Activated naive CD4-positive, alpha-beta T cell treated with anti-CD3 and anti-CD28 coated beads for 36 hours (primary cell): ENCODE data around the gene JCHAIN. TPM values are rescaled to one million over a fixed set of nuclear protein-coding genes. Genes with fewer than 3 reads are reported as not detected.
A peak's percentile ranks its signal among the peaks of the same experiment; 100 is the strongest.

ENCODE experiments used
- CTCF ChIA-PET: fragments of 350-600 bp; sonication (Branson Sonifier 250); formaldehyde crosslinking; loops from one replicate; lab custom pipeline; 2021; ENCODE audit warnings: antibody characterized with exemption; lab: Charles Lee
- DNase-seq: peaks from one replicate; pipeline ENCODE4 v3.0.0-alpha.2; 2020
- H3K27ac Mint-ChIP-seq: one replicate; pipeline ENCODE4 v1.8.0; 2021; ENCODE audit warnings: mild to moderate bottlenecking, mixed read lengths
- H3K27me3 Mint-ChIP-seq: one replicate; pipeline ENCODE4 v1.8.0; 2021; ENCODE audit warnings: low read depth, mixed read lengths
- H3K36me3 Mint-ChIP-seq: one replicate; pipeline ENCODE4 v1.8.0; 2021; ENCODE audit warnings: low read depth, mixed read lengths
- H3K4me1 Mint-ChIP-seq: one replicate; pipeline ENCODE4 v1.8.0; 2021; ENCODE audit warnings: low read depth, mixed read lengths
- H3K4me3 Mint-ChIP-seq: one replicate; pipeline ENCODE4 v1.8.0; 2021; ENCODE audit warnings: mild to moderate bottlenecking, moderate library complexity, mixed read lengths
- H3K9me3 Mint-ChIP-seq: one replicate; pipeline ENCODE4 v1.8.0; 2021; ENCODE audit warnings: mixed read lengths
- intact Hi-C: fragments of 100-400 bp; cut with micrococcal nuclease; formaldehyde crosslinking; loops from one replicate; pipeline ENCODE4 v1.15.1; 2023
- total RNA-seq, 2 experiments: library from RNA; stranded (reverse); gene quantifications; one replicate each; pipeline ENCODE4 v1.2.3, GENCODE V29; 2021

JCHAIN gene
- not detected for total RNA-seq

DNA sequence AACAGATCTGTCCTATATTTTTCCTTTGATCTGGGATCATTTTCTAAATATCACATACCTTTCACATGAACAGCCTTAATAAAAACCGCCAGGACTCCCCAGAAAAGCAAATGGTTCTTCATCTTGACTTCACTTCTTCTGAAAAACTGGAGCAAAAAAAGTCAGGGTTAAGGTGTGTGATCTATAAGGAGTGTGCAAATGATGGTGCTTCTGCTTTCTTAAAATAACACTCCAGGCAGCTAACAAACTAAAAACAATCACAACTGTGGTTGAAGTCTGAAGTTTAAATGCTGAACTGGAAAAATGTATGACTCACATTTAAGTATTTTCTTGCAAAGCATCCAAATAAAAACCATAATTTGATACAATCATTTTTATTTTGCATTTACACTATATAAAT, at the start of gene JCHAIN:
Gene JCHAIN, minus strand, starts transcription at position 140 of the 400 bp plus-strand sequence. Its CDS starts 18 bp downstream, at position 122.
- CTCF ChIA-PET = interaction anchor here (0.7 to 1.4 kb wide), 2 partner anchors 329 to 344 kb away, joined by 3 to 7 read pairs; no protein-coding TSS in a partner anchor

DNA sequence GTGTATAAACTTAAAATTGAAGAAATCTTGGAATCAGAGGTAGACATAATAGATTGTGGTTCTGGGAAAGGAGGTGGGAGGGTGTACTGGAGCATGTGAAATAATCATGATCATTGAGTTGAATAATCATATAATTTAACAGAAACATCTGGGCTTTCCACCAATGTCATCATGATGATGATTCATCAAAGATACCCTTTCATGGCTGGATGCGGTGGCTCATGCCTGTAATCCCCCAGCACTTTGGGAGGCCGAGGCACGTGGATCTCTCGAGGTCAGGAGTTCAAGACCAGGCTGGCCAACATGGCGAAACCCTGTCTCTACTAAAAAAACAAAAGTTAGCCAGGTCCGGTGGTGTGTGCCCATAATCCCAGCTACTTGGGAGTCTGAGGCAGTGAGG, 48.8 kb upstream of the JCHAIN start:
- intact Hi-C loops = no loop called here
- Mint-ChIP-seq H3K4me1 (peaks cover 49% of the 10 kb centered on the region), H3K27me3 (no peaks in the 10 kb centered on the region), H3K4me3 (no peak overlapping the region), H3K36me3 (no peaks in the 10 kb centered on the region), H3K27ac (peak overlapping the region; percentile 48), H3K9me3 (no peaks in the 10 kb centered on the region)
- peak; percentile 37 for DNase-seq
- CTCF ChIA-PET = interaction anchor here (0.7 kb wide), 1 partner anchor 11 kb away, joined by 3 read pairs; no protein-coding TSS in a partner anchor

More for the DNA sequence above, at the start of gene JCHAIN:
- intact Hi-C loops = no loop called here
- Mint-ChIP-seq H3K27ac (no peak within 1 kb of the TSS), H3K36me3 (no peaks in the 10 kb centered on the region), H3K27me3 (no peaks in the 10 kb centered on the region), H3K9me3 (no peaks in the 10 kb centered on the region), H3K4me1 (peaks cover 6% of the 10 kb centered on the region), H3K4me3 (no peak within 1 kb of the TSS)
- DNase-seq = no peak

DNA sequence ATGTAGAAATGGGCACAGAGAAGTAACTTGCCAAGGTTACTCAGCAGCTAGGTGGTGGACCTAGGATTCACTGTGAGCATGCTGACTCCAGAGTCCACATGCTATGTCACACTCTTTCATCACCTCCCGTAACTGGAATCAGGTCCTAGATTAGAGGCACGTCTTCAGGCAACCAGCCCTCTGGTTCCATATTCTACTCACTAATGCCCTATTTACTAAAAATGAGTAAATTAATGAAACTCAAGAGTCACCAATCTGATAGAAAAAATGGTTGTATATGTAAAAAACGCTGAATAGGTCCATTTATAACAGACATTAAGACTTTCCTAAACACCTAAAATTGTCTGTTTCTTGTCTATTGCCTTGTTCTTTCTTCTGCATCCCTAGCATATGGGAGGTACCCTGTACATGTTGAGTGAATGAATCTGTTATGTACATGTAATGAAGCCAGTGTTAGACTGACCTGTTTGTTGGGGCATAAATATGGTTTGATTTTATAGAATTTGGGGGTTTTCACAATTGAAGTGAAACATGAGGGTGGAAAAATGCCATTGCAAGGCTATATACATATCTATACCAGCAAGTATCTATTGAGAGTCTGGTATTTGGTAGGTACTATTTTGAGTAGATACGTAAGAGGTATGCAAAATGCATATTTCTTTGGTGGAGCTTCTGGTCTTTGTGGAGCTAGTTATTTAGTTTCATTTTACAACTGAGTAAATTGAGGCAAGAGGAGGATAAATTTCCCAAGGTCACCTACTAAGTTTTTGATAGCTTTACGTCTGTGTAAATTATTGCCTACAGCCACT, 48.0 kb upstream of the JCHAIN start:
- no peak overlapping the region for H3K27ac Mint-ChIP-seq

DNA sequence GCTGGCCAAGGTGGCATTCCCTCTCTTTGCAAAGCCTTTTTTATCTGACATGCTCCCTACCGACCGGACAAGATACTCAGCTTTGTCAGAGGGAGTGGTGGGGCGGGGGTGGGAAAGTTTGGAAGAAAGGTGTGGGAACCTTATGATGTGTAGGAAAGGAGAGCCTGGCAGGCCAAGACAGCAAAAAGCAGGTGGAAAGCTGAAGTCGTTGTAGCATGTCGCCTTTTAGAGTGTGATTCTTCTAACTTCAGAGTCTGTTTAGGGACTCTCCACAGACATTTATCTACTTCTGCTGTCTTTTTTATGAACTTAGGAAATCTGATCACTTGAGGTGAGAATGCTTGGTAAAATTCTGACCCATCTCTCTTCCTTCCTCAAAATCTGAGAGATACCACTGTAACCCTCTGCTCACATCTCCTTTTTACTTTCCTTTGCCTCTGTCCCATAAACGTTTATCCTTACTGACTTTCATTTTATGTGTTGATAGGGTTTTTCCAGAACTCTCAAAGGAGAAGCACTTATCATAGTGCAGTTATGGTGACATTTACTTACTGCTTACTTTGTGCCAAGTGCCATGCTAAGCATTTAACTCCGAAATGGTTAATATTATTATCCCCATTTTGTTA, 47.3 kb upstream of the JCHAIN start:
- peaks cover 62% of the 10 kb centered on the region for H3K4me1 Mint-ChIP-seq
- intact Hi-C loops = loop anchor here (1.0 kb wide), 2 partner anchors 8 to 21 kb away; no protein-coding TSS in a partner anchor
- DNase-seq = no peak
- CTCF ChIA-PET = interaction anchor here (1.5 kb wide), 1 partner anchor 21 kb away, joined by 12 read pairs; no protein-coding TSS in a partner anchor
- H3K36me3 Mint-ChIP-seq = no peaks in the 10 kb centered on the region
- no peaks in the 10 kb centered on the region for H3K9me3 Mint-ChIP-seq
- H3K27ac Mint-ChIP-seq = peak overlapping the region; percentile 15
- peak overlapping the region; percentile 37 for H3K4me3 Mint-ChIP-seq
- H3K27me3 Mint-ChIP-seq = no peaks in the 10 kb centered on the region

More for the DNA sequence above, 48.0 kb upstream of the JCHAIN start:
- no peaks in the 10 kb centered on the region for H3K36me3 Mint-ChIP-seq
- CTCF ChIA-PET = no interaction called here
- no peak for DNase-seq
- H3K27me3 Mint-ChIP-seq = no peaks in the 10 kb centered on the region
- no peaks in the 10 kb centered on the region for H3K9me3 Mint-ChIP-seq
- H3K4me1 Mint-ChIP-seq = peaks cover 56% of the 10 kb centered on the region
- H3K4me3 Mint-ChIP-seq = no peak overlapping the region
- intact Hi-C loops = no loop called here

DNA sequence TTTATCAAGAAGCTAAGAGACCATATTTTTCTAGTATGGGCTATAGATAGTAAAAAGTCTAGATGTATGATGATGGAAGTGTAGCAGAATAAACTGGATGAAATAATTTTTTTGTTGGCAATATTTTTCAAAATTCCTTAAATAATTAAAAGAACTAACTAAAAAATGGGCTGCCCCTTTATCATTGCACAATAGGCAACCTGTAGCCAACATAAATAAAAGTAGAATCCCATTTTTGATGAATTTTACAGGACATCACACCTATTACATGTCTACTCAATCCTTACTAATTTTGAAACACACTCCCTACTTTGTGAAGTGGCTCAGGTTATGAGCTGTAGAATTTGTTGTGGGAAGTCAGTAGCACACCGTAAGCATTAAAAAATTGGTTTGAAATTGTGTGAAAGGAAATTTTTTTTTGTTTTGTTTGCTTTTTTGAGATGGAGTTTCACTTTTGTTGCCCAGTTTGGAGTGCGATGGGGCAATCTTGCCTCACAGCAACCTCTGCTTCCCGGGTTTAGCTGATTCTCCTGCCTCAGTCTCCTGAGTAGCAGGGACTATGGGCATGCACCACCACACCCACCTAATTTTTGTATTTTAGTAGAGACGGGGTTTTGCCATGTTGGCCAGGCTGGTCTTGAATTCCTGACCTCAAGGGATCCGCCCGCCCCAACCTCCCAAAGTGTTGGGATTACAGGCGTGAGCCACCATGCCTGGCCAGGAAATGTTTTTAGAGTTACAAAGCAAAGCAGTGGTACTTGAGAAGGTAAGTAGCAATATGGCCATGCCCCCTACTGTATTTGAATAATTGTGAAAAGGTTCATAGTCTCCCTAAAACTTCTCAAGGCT, 46.5 kb upstream of the JCHAIN start:
- no peak for DNase-seq
- Mint-ChIP-seq H3K27ac (no peak overlapping the region), H3K4me1 (peaks cover 62% of the 10 kb centered on the region), H3K9me3 (no peaks in the 10 kb centered on the region), H3K36me3 (no peaks in the 10 kb centered on the region), H3K4me3 (no peak overlapping the region), H3K27me3 (no peaks in the 10 kb centered on the region)
- intact Hi-C loops = loop anchor here (1.0 kb wide), 2 partner anchors 8 to 21 kb away; no protein-coding TSS in a partner anchor
- CTCF ChIA-PET = interaction anchor here (0.8 to 1.5 kb wide), 2 partner anchors 22 to 24 kb away, joined by 3 to 12 read pairs; partner anchors contain the start of gene UTP3

DNA sequence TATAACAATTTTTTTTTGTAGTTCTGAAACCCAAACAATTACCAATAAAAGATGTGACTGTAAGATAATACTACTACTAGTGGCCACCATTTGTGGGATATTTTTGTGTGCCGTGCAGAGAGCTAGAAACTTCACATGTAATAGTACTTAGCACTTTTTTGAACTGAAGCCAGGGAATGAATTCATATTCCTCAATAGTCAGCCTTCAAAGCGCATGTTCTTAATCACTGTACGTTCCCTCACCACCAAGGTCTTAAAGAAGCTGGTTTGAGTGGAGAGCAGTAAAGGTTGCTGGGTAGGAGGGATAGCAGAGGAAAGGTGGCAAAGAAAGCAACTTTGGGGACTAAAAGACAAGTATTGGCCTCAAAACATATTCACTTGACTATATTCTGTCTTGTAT, 45.8 kb upstream of the JCHAIN start:
- Mint-ChIP-seq H3K4me3 (no peak overlapping the region), H3K27ac (no peak overlapping the region), H3K4me1 (peaks cover 58% of the 10 kb centered on the region), H3K9me3 (no peaks in the 10 kb centered on the region), H3K36me3 (no peaks in the 10 kb centered on the region), H3K27me3 (no peaks in the 10 kb centered on the region)
- no peak for DNase-seq
- CTCF ChIA-PET = interaction anchor here (0.8 to 1.5 kb wide), 2 partner anchors 23 kb away, joined by 3 to 12 read pairs; partner anchors contain the start of gene UTP3
- intact Hi-C loops = no loop called here

DNA sequence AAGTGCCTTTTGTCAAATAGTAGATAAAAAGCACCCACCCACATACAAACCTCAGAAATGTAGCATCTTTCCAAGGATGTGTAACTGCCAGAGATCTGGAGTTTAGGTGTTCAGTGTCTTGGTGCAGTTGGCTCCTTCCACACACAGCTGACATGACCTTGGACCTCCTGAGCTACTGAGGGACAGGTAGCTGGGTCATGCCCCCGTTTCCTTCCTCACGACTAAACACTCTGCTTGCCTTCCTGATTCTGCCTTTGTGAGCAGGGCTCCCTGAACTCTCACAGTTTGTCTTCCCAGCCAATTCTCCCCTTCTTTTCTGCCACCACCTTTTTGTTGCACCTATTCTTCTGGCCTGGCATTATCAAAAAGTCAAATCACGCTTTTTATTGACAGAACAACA, 45.3 kb upstream of the JCHAIN start:
- intact Hi-C loops = no loop called here
- Mint-ChIP-seq H3K27ac (no peak overlapping the region), H3K4me3 (no peak overlapping the region), H3K36me3 (no peaks in the 10 kb centered on the region), H3K9me3 (no peaks in the 10 kb centered on the region), H3K27me3 (no peaks in the 10 kb centered on the region), H3K4me1 (peaks cover 60% of the 10 kb centered on the region)
- CTCF ChIA-PET = no interaction called here
- DNase-seq = no peak

DNA sequence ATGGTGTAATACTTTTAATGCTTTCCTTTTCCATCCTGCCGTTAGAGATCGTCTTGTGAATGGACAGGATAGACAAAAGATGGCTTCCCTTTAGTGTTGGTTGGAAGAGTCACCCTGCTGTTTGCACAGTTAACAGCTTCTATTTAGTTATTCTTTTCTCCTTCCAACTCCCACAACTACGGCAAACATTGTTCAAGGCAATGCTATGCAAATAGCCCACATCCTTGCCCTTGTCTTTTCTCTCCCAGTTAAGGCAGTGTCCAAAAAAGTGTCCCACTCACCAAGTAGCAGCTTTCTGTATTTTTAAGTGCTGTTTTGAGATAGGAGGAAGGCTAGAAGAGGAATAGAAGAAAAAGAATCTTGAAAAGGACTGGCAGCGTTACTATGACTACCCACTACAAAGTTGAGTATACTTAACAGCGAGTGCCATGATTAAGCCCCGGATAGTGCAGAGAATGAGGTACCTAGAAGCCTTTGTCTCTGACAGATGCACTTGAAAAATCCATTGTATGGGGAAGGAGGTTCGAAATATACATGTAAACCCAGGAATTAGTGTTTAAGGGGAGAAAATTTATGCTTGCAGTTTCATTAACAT, 43.4 kb upstream of the JCHAIN start:
- no peaks in the 10 kb centered on the region for H3K9me3 Mint-ChIP-seq
- no peak for DNase-seq
- H3K36me3 Mint-ChIP-seq = no peaks in the 10 kb centered on the region
- no peaks in the 10 kb centered on the region for H3K27me3 Mint-ChIP-seq
- H3K27ac Mint-ChIP-seq = no peak overlapping the region
- CTCF ChIA-PET = no interaction called here
- H3K4me1 Mint-ChIP-seq = peaks cover 59% of the 10 kb centered on the region
- H3K4me3 Mint-ChIP-seq = no peak overlapping the region
- intact Hi-C loops = no loop called here

DNA sequence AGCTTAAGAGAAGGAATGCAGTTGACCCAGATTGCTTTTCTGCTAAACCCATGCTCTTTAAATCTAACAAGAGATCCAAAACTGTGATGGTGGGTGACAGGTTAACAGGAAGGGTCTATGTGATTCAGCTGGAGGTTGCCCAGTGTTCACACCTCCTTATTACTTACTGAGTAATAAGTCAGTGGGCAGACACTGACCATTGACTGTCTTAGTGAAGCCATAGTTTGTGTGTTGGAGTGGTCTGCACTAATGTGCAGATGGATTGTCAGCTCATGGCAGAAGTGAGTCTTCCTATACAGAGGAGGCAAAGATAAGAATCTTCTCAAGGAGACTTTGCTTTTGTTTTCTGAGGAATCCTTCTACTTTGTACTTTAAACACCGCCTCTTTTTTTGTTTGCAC, 40.2 kb upstream of the JCHAIN start:
- Mint-ChIP-seq H3K27ac (peak overlapping the region; percentile 90), H3K9me3 (no peaks in the 10 kb centered on the region), H3K36me3 (peaks cover 1% of the 10 kb centered on the region), H3K4me1 (peaks cover 36% of the 10 kb centered on the region), H3K27me3 (no peaks in the 10 kb centered on the region), H3K4me3 (peak overlapping the region; percentile 82)
- CTCF ChIA-PET = interaction anchor here (0.8 to 1.4 kb wide), 4 partner anchors 17 to 31 kb away, joined by 3 to 7 read pairs (median 5); no protein-coding TSS in a partner anchor
- no peak for DNase-seq
- intact Hi-C loops = no loop called here

DNA sequence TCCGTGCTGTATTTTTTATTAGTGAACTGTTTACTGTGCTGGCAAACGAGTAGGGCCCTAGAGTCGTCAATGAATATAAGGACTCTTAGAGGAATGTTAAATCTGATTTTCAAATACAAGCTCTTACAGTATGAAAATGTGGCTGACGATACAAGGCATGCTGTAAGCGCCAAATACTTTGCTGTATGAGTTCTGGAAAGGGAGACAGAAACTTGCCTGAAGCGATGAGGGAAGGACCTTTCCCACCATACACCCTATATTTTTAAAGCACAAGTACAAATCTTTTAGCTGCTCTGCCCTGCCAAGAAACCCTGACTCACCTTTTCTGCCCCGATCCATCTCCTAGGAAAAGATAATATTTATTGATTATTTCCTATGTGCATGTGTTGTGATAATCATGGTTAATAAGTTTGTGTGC, 39.7 kb upstream of the JCHAIN start:
- CTCF ChIA-PET = interaction anchor here (0.8 to 1.4 kb wide), 5 partner anchors 17 to 31 kb away, joined by 3 to 9 read pairs (median 6); partner anchors contain the start of gene UTP3
- H3K9me3 Mint-ChIP-seq = no peaks in the 10 kb centered on the region
- no peak for DNase-seq
- peak overlapping the region; percentile 90 for H3K27ac Mint-ChIP-seq
- H3K4me3 Mint-ChIP-seq = peak overlapping the region; percentile 82
- H3K27me3 Mint-ChIP-seq = no peaks in the 10 kb centered on the region
- H3K4me1 Mint-ChIP-seq = peaks cover 32% of the 10 kb centered on the region
- intact Hi-C loops = no loop called here
- peaks cover 1% of the 10 kb centered on the region for H3K36me3 Mint-ChIP-seq
